NCI-H1092 treated with DMSO at 0.1 percent for 48 hours (cell line): ENCODE results near the gene ITGB6.

ENCODE experiments used
- DNase-seq: peaks from one replicate; lab custom pipeline; 2025; lab: John Stamatoyannopoulos, UW

The ITGB6 gene

DNA sequence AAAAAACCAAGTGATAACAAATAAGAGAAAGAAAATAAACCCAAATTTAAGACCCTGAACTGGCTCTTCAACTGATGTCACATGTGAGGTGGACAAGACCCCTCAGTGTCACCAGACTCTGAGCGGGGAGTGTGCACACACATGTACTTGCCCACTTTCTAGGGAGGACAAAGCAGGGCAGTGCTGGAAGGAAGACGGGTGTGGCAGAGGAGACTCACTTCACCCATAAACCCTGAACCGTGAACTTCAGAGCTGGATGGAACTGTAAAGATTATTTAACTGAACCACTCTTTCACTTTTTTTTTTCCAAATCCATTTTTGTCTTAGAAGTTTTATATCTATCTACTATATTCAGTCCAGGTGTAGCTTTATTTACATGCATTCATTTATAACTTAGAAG, 149.9 kb downstream of the ITGB6 start:
- no peak for DNase-seq
